Effector CD4-positive, alpha-beta T cell (primary cell): Measurements from ENCODE around the gene PLEKHG5.

Experiments used
- DNase-seq: peaks from one replicate; pipeline ENCODE4 v3.0.0-alpha.2; 2020

PLEKHG5 gene

DNA sequence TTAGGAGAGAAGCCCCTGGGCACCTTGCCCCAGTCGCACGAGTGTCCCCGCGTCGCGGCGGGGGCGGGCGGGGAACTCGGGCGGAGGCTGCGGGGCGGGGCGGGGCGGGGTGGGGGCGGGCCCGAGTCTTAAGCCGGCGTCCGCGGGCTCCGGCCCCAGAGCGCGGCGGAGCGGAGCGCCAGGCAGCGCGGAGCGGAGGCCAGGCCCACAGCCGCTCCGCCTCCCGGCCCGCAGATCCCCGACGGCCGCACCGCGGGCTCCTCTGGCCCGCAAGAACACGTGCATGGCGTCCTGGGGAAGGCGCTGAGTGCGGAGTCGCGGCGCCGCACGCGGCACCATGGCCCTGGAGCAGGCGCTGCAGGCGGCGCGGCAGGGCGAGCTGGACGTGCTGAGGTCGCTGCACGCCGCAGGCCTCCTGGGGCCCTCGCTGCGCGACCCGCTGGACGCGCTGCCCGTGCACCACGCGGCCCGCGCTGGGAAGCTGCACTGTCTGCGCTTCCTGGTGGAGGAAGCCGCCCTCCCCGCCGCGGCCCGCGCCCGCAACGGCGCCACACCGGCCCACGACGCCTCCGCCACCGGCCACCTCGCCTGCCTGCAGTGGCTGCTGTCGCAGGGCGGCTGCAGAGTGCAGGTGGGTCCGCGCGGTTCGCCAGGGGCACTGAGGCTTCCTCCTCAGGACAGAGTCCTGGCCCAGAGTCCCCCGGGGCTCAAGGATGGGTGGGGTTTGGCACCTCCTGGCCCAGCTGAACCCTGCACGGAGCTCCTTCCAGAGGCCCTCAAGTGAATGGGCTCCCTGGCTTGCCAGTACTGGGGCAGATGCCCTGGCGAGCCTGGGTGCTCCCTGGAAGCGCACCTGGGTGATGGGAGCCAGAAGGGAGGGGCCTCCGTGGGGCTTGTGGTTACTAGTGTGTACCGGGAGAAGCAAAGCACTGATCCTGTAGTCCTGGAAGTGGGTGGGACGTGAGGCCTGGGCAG is 66.6 kb downstream of the PLEKHG5 start, which contains the start of gene ESPN:
Gene ESPN, plus strand, starts transcription at position 158 of the 975 bp plus-strand sequence. Its CDS starts 180 bp downstream, at position 338.
- no peak for DNase-seq

DNA sequence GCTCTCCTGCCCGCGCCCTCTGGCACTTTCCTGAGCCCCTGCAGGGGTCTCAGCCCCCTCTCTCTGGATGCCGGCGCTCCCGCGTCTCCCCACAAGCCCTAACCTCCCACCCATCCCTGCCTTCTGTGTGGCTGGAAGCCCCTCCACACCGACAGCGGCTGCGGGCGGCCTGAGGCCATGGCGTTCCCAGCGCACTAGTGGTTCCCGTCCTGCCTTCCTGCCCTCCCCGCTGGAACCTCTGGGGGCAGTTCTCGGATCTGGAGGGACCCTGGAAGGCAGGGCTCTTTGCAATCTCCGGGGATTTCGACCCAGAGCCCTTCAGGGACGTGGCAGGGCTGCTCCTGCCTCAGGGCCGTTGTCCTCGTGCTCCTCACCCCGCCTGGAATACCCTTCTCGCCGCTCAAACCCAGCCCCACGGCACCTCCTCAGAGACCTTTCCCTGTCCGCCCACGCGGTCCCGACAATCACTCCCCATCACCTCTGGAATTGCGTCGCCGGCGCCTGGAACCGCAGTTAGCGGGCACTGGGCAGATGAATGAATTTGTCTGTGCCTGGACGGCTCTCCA is 67.4 kb downstream of the PLEKHG5 start:
- no peak for DNase-seq

DNA sequence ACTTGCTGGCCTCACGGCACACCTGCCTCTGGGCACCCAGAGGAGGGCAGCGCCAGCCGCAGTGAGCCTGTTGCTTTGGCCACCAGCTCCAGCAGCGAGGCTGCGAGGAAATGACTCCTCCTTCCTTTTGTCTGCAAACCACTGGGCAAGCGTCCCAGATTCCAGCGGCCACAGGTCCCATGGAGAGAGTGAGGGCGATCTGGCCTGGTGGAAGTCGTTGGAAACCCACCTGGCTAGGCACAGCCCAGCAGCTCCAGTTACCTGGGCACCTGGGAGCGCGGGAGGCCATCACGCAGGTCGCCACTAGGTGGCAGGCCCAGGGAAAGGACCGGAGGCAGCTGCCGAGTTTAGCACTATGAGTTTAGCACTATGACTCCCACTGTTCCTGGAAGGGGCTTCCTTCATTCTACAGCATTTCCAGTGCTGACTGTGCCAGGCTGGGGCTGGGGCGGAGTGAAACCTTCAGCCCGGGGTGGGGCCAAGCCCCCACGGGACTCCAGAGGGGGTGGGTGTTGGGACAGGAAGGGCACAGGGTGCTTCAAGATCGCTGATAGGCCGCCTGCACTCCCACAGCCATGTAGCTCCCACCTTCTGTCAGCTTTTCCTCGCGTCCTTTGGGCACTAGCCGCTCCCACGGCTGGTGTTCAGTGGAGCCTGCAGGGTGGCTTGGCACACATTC is 68.0 kb downstream of the PLEKHG5 start:
- DNase-seq: peak; percentile 67

DNA sequence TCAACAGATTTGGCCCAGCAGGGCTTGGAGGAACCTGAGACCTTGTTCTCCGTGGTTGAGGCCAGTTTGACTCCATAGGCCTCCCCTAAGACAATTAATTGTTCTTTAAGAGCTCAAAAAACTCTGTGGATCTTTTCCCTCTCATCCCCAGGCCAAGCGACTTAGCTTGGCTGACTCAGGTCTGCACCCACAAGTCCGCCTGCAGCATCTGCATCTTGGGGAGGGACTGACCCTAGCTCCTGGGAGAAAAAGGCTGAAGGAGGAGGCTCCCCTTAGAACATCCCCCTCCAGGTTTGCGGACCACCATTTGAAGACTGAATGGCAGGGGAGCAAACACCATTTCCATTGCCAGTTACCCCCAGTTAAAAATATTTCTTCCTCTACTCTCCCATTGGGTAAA is 70.2 kb downstream of the PLEKHG5 start:
- DNase-seq: no peak

DNA sequence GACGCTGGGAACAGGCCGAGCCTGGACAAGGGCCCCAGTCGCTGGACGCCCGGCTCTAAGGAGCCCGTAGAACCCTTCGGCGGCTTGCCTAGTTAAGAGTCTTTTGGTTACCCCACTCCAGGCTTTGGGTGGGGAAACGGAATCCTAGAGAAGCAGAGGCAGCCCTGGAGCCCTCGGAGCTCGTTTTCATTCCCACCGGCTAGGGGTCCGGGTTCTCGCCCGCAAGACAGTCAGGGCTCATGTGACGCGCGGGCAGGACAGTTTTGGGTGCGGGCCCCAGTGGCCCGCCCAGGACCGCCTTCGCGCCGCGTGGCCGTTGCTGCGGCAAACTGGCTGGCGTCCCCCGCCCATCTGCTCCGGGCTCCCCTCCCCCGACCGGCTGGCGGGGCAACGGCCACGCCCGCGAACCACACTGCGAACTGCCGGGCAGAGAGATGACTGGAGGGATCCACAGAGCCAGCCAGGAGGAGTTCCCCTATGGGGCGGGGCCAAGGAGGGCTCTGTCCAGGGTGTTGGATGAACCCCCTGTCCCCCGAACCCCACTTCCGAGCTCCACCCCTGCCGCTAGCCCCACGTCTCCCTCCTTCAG is 70.9 kb downstream of the PLEKHG5 start:
- no peak for DNase-seq

DNA sequence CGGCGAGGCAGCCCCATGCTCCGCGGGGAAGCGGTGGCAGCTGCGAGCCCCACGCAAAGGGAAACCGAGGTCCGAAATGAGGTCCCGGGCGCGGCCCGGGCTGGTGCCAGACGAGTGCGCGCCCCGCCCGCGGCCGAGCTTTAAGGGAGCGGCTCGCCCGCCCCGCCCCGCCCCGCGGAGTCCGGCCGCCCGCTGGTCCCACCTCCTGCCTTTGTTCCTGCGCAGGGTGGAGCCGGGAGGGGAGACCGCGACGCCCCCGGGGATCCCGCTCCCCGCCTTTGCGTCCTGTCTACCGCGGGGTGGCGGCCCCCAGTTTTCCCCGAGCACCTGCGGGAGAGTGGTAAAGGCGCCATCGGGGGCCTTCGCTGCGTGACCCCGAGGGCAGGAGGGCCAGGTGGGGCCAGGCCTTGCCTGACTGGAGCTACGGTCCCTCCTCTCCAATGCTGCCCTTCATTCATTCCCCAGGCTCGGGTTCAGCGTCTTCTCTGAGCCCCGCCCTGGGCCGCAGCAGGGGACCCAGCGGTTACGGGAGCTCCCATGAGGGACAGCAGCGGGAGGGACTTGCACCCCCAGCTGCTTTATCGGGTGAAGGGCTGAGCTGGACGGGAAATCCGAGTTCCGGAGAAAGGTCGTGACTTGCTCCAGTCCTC is 71.5 kb downstream of the PLEKHG5 start, which contains the start of gene HES2:
Gene HES2, minus strand, starts transcription at position 116 of the 650 bp plus-strand sequence. Its CDS starts 99 bp downstream, at position 17.
- no peak for DNase-seq

DNA sequence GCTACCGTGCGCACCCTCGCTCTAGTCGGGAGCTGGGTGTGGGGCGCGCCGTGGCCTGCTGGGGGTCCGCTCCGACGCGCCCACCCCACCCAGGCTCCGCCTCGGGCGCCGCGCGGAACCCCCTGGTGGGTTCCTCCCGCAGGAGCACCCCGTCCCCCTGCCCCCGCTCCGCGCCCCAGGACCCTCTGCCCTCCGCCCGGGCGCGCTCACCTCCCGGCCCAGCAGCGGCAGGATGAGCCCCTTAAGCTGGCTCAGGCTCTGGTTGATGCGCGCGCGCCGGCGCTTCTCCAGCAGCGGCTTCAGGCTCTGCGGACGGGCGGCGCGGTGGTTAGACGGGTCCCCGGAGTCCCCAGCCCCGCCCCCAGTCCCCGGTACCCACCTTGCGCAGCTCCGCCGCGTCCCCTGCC is 72.1 kb downstream of the PLEKHG5 start:
- DNase-seq: no peak

DNA sequence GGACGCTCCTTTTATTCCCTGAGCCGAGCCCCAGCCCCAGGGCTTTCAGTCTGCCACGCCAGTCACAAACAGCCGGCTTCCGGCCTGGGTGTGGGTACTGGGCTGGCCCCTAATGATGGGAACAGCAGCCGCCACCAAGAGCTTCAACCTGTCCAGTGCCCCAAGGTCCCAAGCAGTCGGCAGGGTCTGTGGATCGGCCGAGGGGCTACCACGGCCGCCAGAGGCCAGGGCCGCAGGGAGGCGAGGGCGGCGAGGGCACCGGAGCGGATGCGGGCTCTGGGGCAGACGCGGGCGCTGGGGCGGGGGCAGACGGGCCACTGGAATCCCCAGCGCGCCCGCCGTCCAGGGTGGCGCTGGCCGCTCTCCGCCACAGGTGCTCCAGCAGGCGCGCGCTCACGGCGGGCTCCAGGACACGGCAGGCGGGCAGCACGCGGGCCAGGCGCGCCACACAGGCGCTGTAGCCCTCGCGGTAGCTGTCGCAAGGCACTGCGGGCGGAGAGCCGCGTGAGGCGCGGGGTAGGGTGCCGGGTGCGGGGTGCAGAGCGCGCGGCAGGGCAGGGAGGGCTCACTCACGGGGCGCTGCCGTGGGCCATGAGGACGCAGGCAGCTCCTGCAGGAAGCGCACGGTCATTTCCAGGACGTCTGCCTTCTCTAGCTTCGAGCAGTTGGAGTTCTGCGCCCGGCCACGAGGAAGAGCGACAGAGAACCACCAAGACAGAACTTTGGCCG is 72.6 kb downstream of the PLEKHG5 start:
- no peak for DNase-seq

DNA sequence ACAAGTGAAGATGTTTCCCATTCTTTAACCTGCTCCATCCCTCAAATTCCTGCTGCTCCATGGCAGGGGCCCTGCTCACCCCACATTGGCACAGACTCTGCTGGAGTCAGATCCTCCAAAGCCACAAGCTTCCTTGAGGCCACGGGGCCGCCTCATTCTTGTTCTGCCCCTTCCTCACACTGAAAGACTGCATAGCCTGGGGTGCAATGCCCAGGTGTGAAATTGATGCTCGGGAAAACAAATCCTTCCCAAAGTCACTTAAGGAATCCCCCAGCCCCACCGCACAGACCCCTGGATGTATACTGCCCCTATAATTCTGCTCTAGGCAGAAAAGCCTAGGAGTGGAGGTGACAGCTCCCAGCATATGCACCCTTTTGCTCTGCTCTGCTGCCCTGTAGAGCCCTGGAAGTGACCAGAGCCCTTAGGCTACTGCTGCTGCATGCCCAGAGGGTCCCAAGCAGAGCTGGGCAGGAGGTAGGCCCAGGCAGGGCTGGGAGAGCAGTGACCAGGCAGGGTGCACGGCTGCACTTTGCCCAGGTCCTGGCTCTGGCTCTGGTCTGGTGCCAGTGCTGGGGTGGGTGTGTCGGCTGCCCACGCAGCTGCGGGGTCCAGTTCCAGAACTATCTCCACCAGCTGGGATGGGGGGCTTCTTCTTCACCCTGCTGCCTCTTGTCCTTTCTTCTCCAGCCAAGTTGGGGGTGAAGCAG is 73.4 kb downstream of the PLEKHG5 start:
- DNase-seq: no peak
